C4-2B (cell line): Measurements from ENCODE around the gene ADM5.

Experiments
- H3K27ac ChIP-seq: fragments of 450-650 bp; 2 replicates; pipeline ENCODE4 v1.5.1; 2017
- CTCF ChIP-seq: fragments of 450-650 bp; conservative IDR thresholded peaks from 2 replicates; pipeline ENCODE4 v1.5.1; 2017; ENCODE audit warnings: mild to moderate bottlenecking
- ZFX ChIP-seq: fragments of 450-650 bp; IDR thresholded peaks from 2 replicates; pipeline ENCODE4 v1.6.1; 2017

The ADM5 gene

GRCh38 chr19:49683814-49684250 lies 5.6 kb upstream of the ADM5 start:
- H3K27ac ChIP-seq, result no peak overlapping the region
- no peak for TF ChIP-seq ZFX
- no peak for TF ChIP-seq CTCF

- no peak overlapping the region for H3K27ac ChIP-seq
- peak; percentile 83 for TF ChIP-seq CTCF
- no peak for TF ChIP-seq ZFX
Observed at GRCh38 chr19:49684251-49684982, 5.0 kb upstream of the ADM5 start.

GRCh38 chr19:49684983-49685553 lies 4.3 kb upstream of the ADM5 start:
- no peak overlapping the region for H3K27ac ChIP-seq
- TF ChIP-seq ZFX (no peak), CTCF (no peak; the same call in 1 of the 2 replicates)

GRCh38 chr19:49685845-49686332 lies 3.5 kb upstream of the ADM5 start:
- no peak for TF ChIP-seq CTCF
- TF ChIP-seq ZFX, result no peak
- H3K27ac ChIP-seq, result no peak overlapping the region

- no peak overlapping the region for H3K27ac ChIP-seq
- TF ChIP-seq ZFX, result no peak
- no peak for TF ChIP-seq CTCF
Observed at GRCh38 chr19:49686503-49687088, 2.8 kb upstream of the ADM5 start.

- no peak for TF ChIP-seq ZFX
- TF ChIP-seq CTCF, result no peak
Observed at GRCh38 chr19:49687150-49687549, 2.2 kb upstream of the ADM5 start.

More at GRCh38 chr19:49687150-49687549, 2.2 kb upstream of the ADM5 start:
- H3K27ac ChIP-seq, result no peak overlapping the region
